Measurements from ENCODE around the gene CAMKK2.
"Not testable (repeated sequence)": the region's sequence is repeated elsewhere in the genome, so short reads cannot be mapped to it uniquely, and the experiment has no call there.

GRCh38 chr12:121280531-121280930, 16.0 kb downstream of the CAMKK2 start:
- not testable (repeated sequence) for TF ChIP-seq HNF4A (conservative IDR thresholded peaks at IDR 0.05); CTCF (IDR thresholded peaks at IDR 0.05; ENCODE audit: low read depth, low read length, missing input control); RAD21 (IDR thresholded peaks at IDR 0.05); TAF1 (conservative IDR thresholded peaks at IDR 0.05); ATF3 (IDR thresholded peaks at IDR 0.05); YY1 (IDR thresholded peaks at IDR 0.05)

All from liver (tissue), 3 donors.